Measurements from ENCODE around the gene BCAM.

The BCAM gene

GRCh38 chr19:44807162-44807561, 1.7 kb upstream of the BCAM start:
- H3K27me3 ChIP-seq (ENCODE audit: control insufficient read depth in 1 of 2, insufficient read depth in 2 of 2, low read length in 2 of 2), result no peaks in the 10 kb centered on the region
- no peak overlapping the region for H3K27ac ChIP-seq (ENCODE audit: low read depth, low read length)
- H3K36me3 ChIP-seq (ENCODE audit: control insufficient read depth in 1 of 2, insufficient read depth in 2 of 2, low read length in 2 of 2), result peaks cover 5 to 15% of the 10 kb centered on the region in 2 donors
- no peak overlapping the region for H3K4me3 ChIP-seq (ENCODE audit: low read depth in 1 of 2, low read length in 2 of 2)
- H3K9ac ChIP-seq (ENCODE audit: low read depth in 1 of 2, low read length in 2 of 2), result no peak overlapping the region
- peaks cover 15 to 16% of the 10 kb centered on the region in 2 donors for H3K4me1 ChIP-seq (ENCODE audit: control insufficient read depth in 1 of 2, insufficient read depth in 2 of 2, low read length in 2 of 2)
- peaks cover 0 to 3% of the 10 kb centered on the region in 2 donors for H3K9me3 ChIP-seq (ENCODE audit: control insufficient read depth in 1 of 2, low read length in 2 of 2)

- Histone ChIP-seq H3K9ac (ENCODE audit: low read depth in 1 of 2, low read length in 2 of 2) (no peak overlapping the region), H3K4me1 (ENCODE audit: control insufficient read depth in 1 of 2, insufficient read depth in 2 of 2, low read length in 2 of 2) (peaks cover 15 to 16% of the 10 kb centered on the region in 2 donors), H3K27me3 (ENCODE audit: control insufficient read depth in 1 of 2, insufficient read depth in 2 of 2, low read length in 2 of 2) (no peaks in the 10 kb centered on the region), H3K9me3 (ENCODE audit: control insufficient read depth in 1 of 2, low read length in 2 of 2) (peaks cover 0 to 3% of the 10 kb centered on the region in 2 donors), H3K4me3 (ENCODE audit: low read depth in 1 of 2, low read length in 2 of 2) (peak overlapping the region; percentile 52 to 53), H3K36me3 (ENCODE audit: control insufficient read depth in 1 of 2, insufficient read depth in 2 of 2, low read length in 2 of 2) (peaks cover 5 to 8% of the 10 kb centered on the region in 2 donors), H3K27ac (ENCODE audit: low read depth, low read length) (no peak overlapping the region)
These were observed 1.0 kb upstream of the BCAM start for GRCh38 chr19:44807652-44808462.

- Histone ChIP-seq H3K4me3 (ENCODE audit: low read depth in 1 of 2, low read length in 2 of 2) (peak overlapping the region; percentile 62 to 64), H3K9ac (ENCODE audit: low read depth in 1 of 2, low read length in 2 of 2) (peak overlapping the region; percentile 59 to 70), H3K27ac (ENCODE audit: low read depth, low read length) (no peak overlapping the region), H3K27me3 (ENCODE audit: control insufficient read depth in 1 of 2, insufficient read depth in 2 of 2, low read length in 2 of 2) (no peaks in the 10 kb centered on the region), H3K36me3 (ENCODE audit: control insufficient read depth in 1 of 2, insufficient read depth in 2 of 2, low read length in 2 of 2) (peaks cover 0 to 4% of the 10 kb centered on the region in 2 donors), H3K9me3 (ENCODE audit: control insufficient read depth in 1 of 2, low read length in 2 of 2) (no peaks in the 10 kb centered on the region), H3K4me1 (ENCODE audit: control insufficient read depth in 1 of 2, insufficient read depth in 2 of 2, low read length in 2 of 2) (peaks cover 15 to 16% of the 10 kb centered on the region in 2 donors)
These were observed 802 bp downstream of the BCAM start for GRCh38 chr19:44809577-44810233.

GRCh38 chr19:44810234-44811121, 1.6 kb downstream of the BCAM start:
- H3K4me1 ChIP-seq (ENCODE audit: control insufficient read depth in 1 of 2, insufficient read depth in 2 of 2, low read length in 2 of 2), result peaks cover 15 to 16% of the 10 kb centered on the region in 2 donors
- H3K27ac ChIP-seq (ENCODE audit: low read depth, low read length), result no peak overlapping the region
- no peaks in the 10 kb centered on the region for H3K27me3 ChIP-seq (ENCODE audit: control insufficient read depth in 1 of 2, insufficient read depth in 2 of 2, low read length in 2 of 2)
- H3K9ac ChIP-seq (ENCODE audit: low read depth in 1 of 2, low read length in 2 of 2), result no peak overlapping the region
- H3K9me3 ChIP-seq (ENCODE audit: control insufficient read depth in 1 of 2, low read length in 2 of 2), result no peaks in the 10 kb centered on the region
- H3K36me3 ChIP-seq (ENCODE audit: control insufficient read depth in 1 of 2, insufficient read depth in 2 of 2, low read length in 2 of 2), result peaks cover 0 to 7% of the 10 kb centered on the region in 2 donors
- no peak overlapping the region for H3K4me3 ChIP-seq (ENCODE audit: low read depth in 1 of 2, low read length in 2 of 2)

- H3K4me3 ChIP-seq (ENCODE audit: low read depth in 1 of 2, low read length in 2 of 2), result no peak overlapping the region
- H3K4me1 ChIP-seq (ENCODE audit: control insufficient read depth in 1 of 2, insufficient read depth in 2 of 2, low read length in 2 of 2), result peaks cover 15 to 16% of the 10 kb centered on the region in 2 donors
- no peaks in the 10 kb centered on the region for H3K27me3 ChIP-seq (ENCODE audit: control insufficient read depth in 1 of 2, insufficient read depth in 2 of 2, low read length in 2 of 2)
- H3K9ac ChIP-seq (ENCODE audit: low read depth in 1 of 2, low read length in 2 of 2), result no peak overlapping the region
- H3K36me3 ChIP-seq (ENCODE audit: control insufficient read depth in 1 of 2, insufficient read depth in 2 of 2, low read length in 2 of 2), result peaks cover 0 to 7% of the 10 kb centered on the region in 2 donors
- no peaks in the 10 kb centered on the region for H3K9me3 ChIP-seq (ENCODE audit: control insufficient read depth in 1 of 2, low read length in 2 of 2)
- H3K27ac ChIP-seq (ENCODE audit: low read depth, low read length), result no peak overlapping the region
These were observed 2.2 kb downstream of the BCAM start for GRCh38 chr19:44811122-44811419.

GRCh38 chr19:44812142-44812718, 3.3 kb downstream of the BCAM start:
- no peak overlapping the region for H3K27ac ChIP-seq (ENCODE audit: low read depth, low read length)
- peaks cover 15 to 16% of the 10 kb centered on the region in 2 donors for H3K4me1 ChIP-seq (ENCODE audit: control insufficient read depth in 1 of 2, insufficient read depth in 2 of 2, low read length in 2 of 2)
- H3K9ac ChIP-seq (ENCODE audit: low read depth in 1 of 2, low read length in 2 of 2), result no peak overlapping the region
- H3K36me3 ChIP-seq (ENCODE audit: control insufficient read depth in 1 of 2, insufficient read depth in 2 of 2, low read length in 2 of 2), result peaks cover 0 to 7% of the 10 kb centered on the region in 2 donors
- H3K27me3 ChIP-seq (ENCODE audit: control insufficient read depth in 1 of 2, insufficient read depth in 2 of 2, low read length in 2 of 2), result no peaks in the 10 kb centered on the region
- H3K4me3 ChIP-seq (ENCODE audit: low read depth in 1 of 2, low read length in 2 of 2), result no peak overlapping the region
- no peaks in the 10 kb centered on the region for H3K9me3 ChIP-seq (ENCODE audit: control insufficient read depth in 1 of 2, low read length in 2 of 2)

- Histone ChIP-seq H3K9ac (ENCODE audit: low read depth in 1 of 2, low read length in 2 of 2) (no peak overlapping the region), H3K4me3 (ENCODE audit: low read depth in 1 of 2, low read length in 2 of 2) (no peak overlapping the region), H3K27me3 (ENCODE audit: control insufficient read depth in 1 of 2, insufficient read depth in 2 of 2, low read length in 2 of 2) (no peaks in the 10 kb centered on the region), H3K36me3 (ENCODE audit: control insufficient read depth in 1 of 2, insufficient read depth in 2 of 2, low read length in 2 of 2) (peaks cover 0 to 7% of the 10 kb centered on the region in 2 donors), H3K27ac (ENCODE audit: low read depth, low read length) (no peak overlapping the region), H3K9me3 (ENCODE audit: control insufficient read depth in 1 of 2, low read length in 2 of 2) (no peaks in the 10 kb centered on the region), H3K4me1 (ENCODE audit: control insufficient read depth in 1 of 2, insufficient read depth in 2 of 2, low read length in 2 of 2) (peaks cover 16 to 18% of the 10 kb centered on the region in 2 donors)
These were observed 4.4 kb downstream of the BCAM start for GRCh38 chr19:44813070-44813840.

GRCh38 chr19:44813841-44814470, 5.1 kb downstream of the BCAM start:
- peaks cover 16 to 17% of the 10 kb centered on the region in 2 donors for H3K4me1 ChIP-seq (ENCODE audit: control insufficient read depth in 1 of 2, insufficient read depth in 2 of 2, low read length in 2 of 2)
- peaks cover 0 to 7% of the 10 kb centered on the region in 2 donors for H3K36me3 ChIP-seq (ENCODE audit: control insufficient read depth in 1 of 2, insufficient read depth in 2 of 2, low read length in 2 of 2)
- no peak overlapping the region for H3K9ac ChIP-seq (ENCODE audit: low read depth in 1 of 2, low read length in 2 of 2)
- no peak overlapping the region for H3K27ac ChIP-seq (ENCODE audit: low read depth, low read length)
- H3K9me3 ChIP-seq (ENCODE audit: control insufficient read depth in 1 of 2, low read length in 2 of 2), result no peaks in the 10 kb centered on the region
- no peak overlapping the region for H3K4me3 ChIP-seq (ENCODE audit: low read depth in 1 of 2, low read length in 2 of 2)
- no peaks in the 10 kb centered on the region for H3K27me3 ChIP-seq (ENCODE audit: control insufficient read depth in 1 of 2, insufficient read depth in 2 of 2, low read length in 2 of 2)

- Histone ChIP-seq H3K9me3 (ENCODE audit: control insufficient read depth in 1 of 2, low read length in 2 of 2) (no peaks in the 10 kb centered on the region), H3K27me3 (ENCODE audit: control insufficient read depth in 1 of 2, insufficient read depth in 2 of 2, low read length in 2 of 2) (no peaks in the 10 kb centered on the region), H3K4me3 (ENCODE audit: low read depth in 1 of 2, low read length in 2 of 2) (no peak overlapping the region), H3K9ac (ENCODE audit: low read depth in 1 of 2, low read length in 2 of 2) (no peak overlapping the region), H3K36me3 (ENCODE audit: control insufficient read depth in 1 of 2, insufficient read depth in 2 of 2, low read length in 2 of 2) (peaks cover 0 to 7% of the 10 kb centered on the region in 2 donors), H3K27ac (ENCODE audit: low read depth, low read length) (no peak overlapping the region), H3K4me1 (ENCODE audit: control insufficient read depth in 1 of 2, insufficient read depth in 2 of 2, low read length in 2 of 2) (peaks cover 10 to 11% of the 10 kb centered on the region in 2 donors)
These were observed 5.6 kb downstream of the BCAM start for GRCh38 chr19:44814517-44814916.
